Measurements from ENCODE around the gene OR7A17.

OR7A17 gene

GRCh38 chr19:14886032-14886431 lies at the start of gene OR7A17:
Gene OR7A17 (minus strand): TSS chr19:14886132. CDS start chr19:14881355, 4,777 bp downstream.
- peaks cover 6% of the 10 kb centered on the region; the same call in 1 of the 2 replicates for H3K27me3 ChIP-seq (ENCODE audit: control insufficient read depth, low read length)
- H3K79me2 ChIP-seq (ENCODE audit: control insufficient read depth, low read length) = no peaks in the 10 kb centered on the region
- no peak within 1 kb of the TSS for H3K27ac ChIP-seq (ENCODE audit: low read depth, low read length)
- H3K36me3 ChIP-seq (ENCODE audit: control insufficient read depth, low read length) = no peaks in the 10 kb centered on the region
- no peaks in the 10 kb centered on the region for H3K4me1 ChIP-seq (ENCODE audit: control insufficient read depth, low read length)
- H3K4me2 ChIP-seq (ENCODE audit: low read length) = no peak within 1 kb of the TSS
- no peaks in the 10 kb centered on the region for H3K9me3 ChIP-seq (ENCODE audit: control insufficient read depth, insufficient read depth, low read length)
- H3K4me3 ChIP-seq (ENCODE audit: low read length) = no peak within 1 kb of the TSS
- H3F3A ChIP-seq (ENCODE audit: control insufficient read depth, insufficient read depth) = no peaks in the 10 kb centered on the region
- TF ChIP-seq EZH2phosphoT487 (IDR thresholded peaks at IDR 0.05; ENCODE audit: borderline replicate concordance, low read length) = no peak
- no peak for TF ChIP-seq CTCF (IDR thresholded peaks at IDR 0.05; ENCODE audit: low read depth, low read length, poor library complexity, severe bottlenecking)
- H3K9me2 ChIP-seq (replicated peaks; ENCODE audit: control insufficient read depth, low read length) = no peaks in the 10 kb centered on the region
- H4K20me1 ChIP-seq (ENCODE audit: control insufficient read depth, insufficient read depth, low read depth, low read length) = no peaks in the 10 kb centered on the region

GRCh38 chr19:14933506-14933905 lies 47.6 kb upstream of the OR7A17 start:
- no peak for TF ChIP-seq EZH2phosphoT487 (IDR thresholded peaks at IDR 0.05; ENCODE audit: borderline replicate concordance, low read length)
- TF ChIP-seq CTCF (IDR thresholded peaks at IDR 0.05; ENCODE audit: low read depth, low read length, poor library complexity, severe bottlenecking) = no peak

GRCh38 chr19:14916848-14917247 lies 30.9 kb upstream of the OR7A17 start:
- Histone ChIP-seq H3K27me3 (ENCODE audit: control insufficient read depth, low read length) (no peaks in the 10 kb centered on the region), H3K9me2 (replicated peaks; ENCODE audit: control insufficient read depth, low read length) (no peaks in the 10 kb centered on the region), H3K4me3 (ENCODE audit: low read length) (no peak overlapping the region), H3K4me2 (ENCODE audit: low read length) (no peak overlapping the region), H3K9me3 (ENCODE audit: control insufficient read depth, insufficient read depth, low read length) (no peaks in the 10 kb centered on the region), H3K4me1 (ENCODE audit: control insufficient read depth, low read length) (no peaks in the 10 kb centered on the region), H3K36me3 (ENCODE audit: control insufficient read depth, low read length) (no peaks in the 10 kb centered on the region), H3K27ac (ENCODE audit: low read depth, low read length) (no peak overlapping the region), H4K20me1 (ENCODE audit: control insufficient read depth, insufficient read depth, low read depth, low read length) (no peaks in the 10 kb centered on the region), H3F3A (ENCODE audit: control insufficient read depth, insufficient read depth) (no peaks in the 10 kb centered on the region), H3K79me2 (ENCODE audit: control insufficient read depth, low read length) (no peaks in the 10 kb centered on the region)
- TF ChIP-seq EZH2phosphoT487 (IDR thresholded peaks at IDR 0.05; ENCODE audit: borderline replicate concordance, low read length) = no peak
- TF ChIP-seq CTCF (IDR thresholded peaks at IDR 0.05; ENCODE audit: low read depth, low read length, poor library complexity, severe bottlenecking) = no peak

More at GRCh38 chr19:14933506-14933905, 47.6 kb upstream of the OR7A17 start:
- Histone ChIP-seq H3K36me3 (ENCODE audit: control insufficient read depth, low read length) (no peaks in the 10 kb centered on the region), H3K79me2 (ENCODE audit: control insufficient read depth, low read length) (no peaks in the 10 kb centered on the region), H3K27me3 (ENCODE audit: control insufficient read depth, low read length) (no peaks in the 10 kb centered on the region), H3K4me2 (ENCODE audit: low read length) (no peak overlapping the region), H3K9me2 (replicated peaks; ENCODE audit: control insufficient read depth, low read length) (no peaks in the 10 kb centered on the region), H3F3A (ENCODE audit: control insufficient read depth, insufficient read depth) (no peaks in the 10 kb centered on the region), H3K9me3 (ENCODE audit: control insufficient read depth, insufficient read depth, low read length) (no peaks in the 10 kb centered on the region), H4K20me1 (ENCODE audit: control insufficient read depth, insufficient read depth, low read depth, low read length) (no peaks in the 10 kb centered on the region), H3K4me1 (ENCODE audit: control insufficient read depth, low read length) (no peaks in the 10 kb centered on the region), H3K4me3 (ENCODE audit: low read length) (no peak overlapping the region), H3K27ac (ENCODE audit: low read depth, low read length) (no peak overlapping the region)

Measured in DOHH2 (cell line).